A673 (cell line): ENCODE data around the gene INPP5F. TPM values are rescaled to one million over a fixed set of nuclear protein-coding genes. Genes with fewer than 3 reads are reported as not detected.

Source experiments
- BruUV-seq: library from RNA; stranded (reverse); fragments of 400-500 nt; replicated peaks from 2 replicates; lab custom pipeline; 2021; lab: Mats Ljungman, UMichigan
- CTCF ChIA-PET: fragments of 300-600 bp; sonication (Branson Sonifier 250); formaldehyde crosslinking; loops from one replicate; lab custom pipeline; 2022; ENCODE audit warnings: antibody characterized with exemption; lab: Charles Lee
- POLR2A ChIA-PET: fragments of 300-600 bp; sonication (Branson Sonifier 250); formaldehyde crosslinking; loops from one replicate; lab custom pipeline; 2022; ENCODE audit warnings: antibody characterized with exemption; ENCODE audit not compliant: low non-redundant PET; lab: Charles Lee
- DNase-seq: peaks from one replicate; pipeline ENCODE4 v3.0.0-alpha.2; 2015; ENCODE audit warnings: low spot score
- H3K27ac ChIP-seq: fragments of 200-600 bp; sonication (generic); 2 replicates; pipeline ENCODE4 v1.5.1; 2016; ENCODE audit warnings: mixed run types, low read depth, mild to moderate bottlenecking, mixed read lengths, antibody characterized with exemption, low read length; ENCODE audit not compliant: poor library complexity, severe bottlenecking
- H3K27me3 ChIP-seq: fragments of 200-600 bp; sonication (generic); replicated peaks from 2 replicates; pipeline ENCODE4 v1.6.1; 2017; ENCODE audit warnings: mixed run types, low read depth, mild to moderate bottlenecking, mixed read lengths, antibody characterized with exemption, low read length; ENCODE audit not compliant: insufficient read depth, poor library complexity
- H3K36me3 ChIP-seq: fragments of 200-600 bp; sonication (generic); 2 replicates; pipeline ENCODE4 v1.6.1; 2016; ENCODE audit warnings: mixed run types, mild to moderate bottlenecking, mixed read lengths, antibody characterized with exemption, low read length; ENCODE audit not compliant: insufficient read depth, poor library complexity, severe bottlenecking
- H3K4me1 ChIP-seq: fragments of 200-600 bp; sonication (generic); 2 replicates; pipeline ENCODE4 v1.6.1; 2017; ENCODE audit warnings: mixed run types, mild to moderate bottlenecking, mixed read lengths, antibody characterized with exemption, low read length; ENCODE audit not compliant: insufficient read depth, poor library complexity, severe bottlenecking
- H3K4me3 ChIP-seq: fragments of 200-600 bp; sonication (generic); 2 replicates; pipeline ENCODE4 v1.5.1; 2016; ENCODE audit warnings: low read depth, mixed run types, mild to moderate bottlenecking, mixed read lengths, low read length; ENCODE audit not compliant: poor library complexity, severe bottlenecking
- H3K9me3 ChIP-seq: fragments of 200-600 bp; sonication (generic); 2 replicates; pipeline ENCODE4 v1.6.1; 2016; ENCODE audit warnings: mixed run types, low read depth, mild to moderate bottlenecking, mixed read lengths, antibody characterized with exemption, low read length; ENCODE audit not compliant: poor library complexity, severe bottlenecking
- EZH2 ChIP-seq: fragments of 200-600 bp; sonication (generic); IDR thresholded peaks from 2 replicates; pipeline ENCODE4 v1.6.1; 2017; ENCODE audit warnings: borderline replicate concordance, low read depth, mild to moderate bottlenecking, mixed read lengths, antibody characterized with exemption, low read length; ENCODE audit not compliant: poor library complexity, severe bottlenecking
- intact Hi-C: fragments of 100-400 bp; cut with micrococcal nuclease; formaldehyde crosslinking; loops from one replicate; pipeline ENCODE4 v1.10.0; 2022; ENCODE audit not compliant: unreplicated experiment
- total RNA-seq: library from RNA; stranded (reverse); gene quantifications from 2 replicates; pipeline ENCODE4 v1.2.3, GENCODE V29; 2021
- TF ChIP-seq, protein P1 (sequence below): fragments of 300-800, 200-600 bp; sonication (generic); conservative IDR thresholded peaks from 2 replicates; pipeline ENCODE4 v1.5.1; 2017; ENCODE audit warnings: low read depth, mild to moderate bottlenecking, antibody characterized with exemption, low read length, moderate library complexity, mixed read lengths

INPP5F gene
- total RNA-seq, 1 experiment from 2014 or later = 22.0 TPM

GRCh38 chr10:119815671-119816070, 89.8 kb downstream of the INPP5F start:
- DNase-seq = no peak
- Histone ChIP-seq H3K36me3 (peaks cover 4% of the 10 kb centered on the region), H3K4me1 (peaks cover 6% of the 10 kb centered on the region), H3K27ac (no peak overlapping the region), H3K27me3 (no peaks in the 10 kb centered on the region), H3K4me3 (no peak overlapping the region), H3K9me3 (no peaks in the 10 kb centered on the region)
- ChIA-PET POLR2A (no interaction called here), CTCF (no interaction called here)
- no peak for TF ChIP-seq EZH2
- TF ChIP-seq, protein P1, sequence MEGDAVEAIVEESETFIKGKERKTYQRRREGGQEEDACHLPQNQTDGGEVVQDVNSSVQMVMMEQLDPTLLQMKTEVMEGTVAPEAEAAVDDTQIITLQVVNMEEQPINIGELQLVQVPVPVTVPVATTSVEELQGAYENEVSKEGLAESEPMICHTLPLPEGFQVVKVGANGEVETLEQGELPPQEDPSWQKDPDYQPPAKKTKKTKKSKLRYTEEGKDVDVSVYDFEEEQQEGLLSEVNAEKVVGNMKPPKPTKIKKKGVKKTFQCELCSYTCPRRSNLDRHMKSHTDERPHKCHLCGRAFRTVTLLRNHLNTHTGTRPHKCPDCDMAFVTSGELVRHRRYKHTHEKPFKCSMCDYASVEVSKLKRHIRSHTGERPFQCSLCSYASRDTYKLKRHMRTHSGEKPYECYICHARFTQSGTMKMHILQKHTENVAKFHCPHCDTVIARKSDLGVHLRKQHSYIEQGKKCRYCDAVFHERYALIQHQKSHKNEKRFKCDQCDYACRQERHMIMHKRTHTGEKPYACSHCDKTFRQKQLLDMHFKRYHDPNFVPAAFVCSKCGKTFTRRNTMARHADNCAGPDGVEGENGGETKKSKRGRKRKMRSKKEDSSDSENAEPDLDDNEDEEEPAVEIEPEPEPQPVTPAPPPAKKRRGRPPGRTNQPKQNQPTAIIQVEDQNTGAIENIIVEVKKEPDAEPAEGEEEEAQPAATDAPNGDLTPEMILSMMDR = no peak
- intact Hi-C loops = no loop called here
- BruUV-seq = no TSS peak

DNA sequence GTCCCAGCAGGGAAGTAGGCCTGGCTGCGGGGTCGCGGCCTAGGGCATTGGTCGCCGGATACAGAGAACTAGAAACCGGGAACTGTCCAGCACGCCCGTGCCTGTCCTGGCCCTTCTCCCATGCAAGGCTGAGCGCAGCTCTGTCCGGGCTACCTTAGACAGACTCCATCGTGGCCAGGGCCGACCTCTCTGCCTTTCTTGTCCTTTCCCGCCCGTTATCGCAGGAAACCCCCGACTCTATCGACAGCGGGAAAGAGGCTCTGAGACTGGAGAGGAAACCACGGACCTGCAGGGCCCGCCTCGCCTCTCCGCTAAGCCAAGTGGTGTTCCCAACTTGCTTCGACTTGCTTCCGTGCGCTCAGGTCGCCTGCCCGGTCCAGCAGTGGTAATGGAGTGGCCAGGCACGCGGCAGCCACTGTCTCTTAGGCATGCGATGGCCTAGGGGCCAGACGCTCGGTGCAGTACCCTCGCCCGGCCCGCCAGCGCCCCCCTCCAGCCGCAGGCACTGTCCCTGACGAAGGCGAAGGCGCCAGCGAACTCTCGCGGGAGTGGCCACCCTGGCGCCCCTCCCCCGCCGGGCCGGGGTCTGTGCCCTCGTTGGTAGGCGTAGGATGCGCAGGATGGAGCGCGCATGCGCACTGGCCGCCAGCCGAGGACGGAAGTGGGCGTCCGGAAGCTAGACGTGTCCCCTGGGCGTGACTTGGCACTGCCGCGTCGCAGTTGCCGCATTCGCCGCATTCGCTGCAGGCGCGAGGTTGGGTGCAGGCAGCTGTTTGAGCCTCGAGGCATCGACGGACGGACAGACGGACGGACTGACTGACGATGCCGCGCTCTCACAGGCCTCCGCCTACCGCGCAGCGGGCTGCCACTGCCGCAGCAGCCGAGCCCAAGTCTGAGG, 92.4 kb downstream of the INPP5F start:
- Histone ChIP-seq H3K27ac (no peak overlapping the region), H3K9me3 (no peaks in the 10 kb centered on the region), H3K36me3 (peaks cover 4% of the 10 kb centered on the region), H3K4me1 (no peaks in the 10 kb centered on the region), H3K4me3 (no peak overlapping the region), H3K27me3 (no peaks in the 10 kb centered on the region)
- DNase-seq = no peak
- POLR2A ChIA-PET = interaction anchor here (0.5 kb wide), 1 partner anchor 694 kb away, joined by 4 read pairs; no protein-coding TSS in a partner anchor
- CTCF ChIA-PET = no interaction called here
- no TSS peak for BruUV-seq
- TF ChIP-seq, protein P1 = no peak
- no peak for TF ChIP-seq EZH2
- intact Hi-C loops = no loop called here

GRCh38 chr10:119818889-119819270, 93.0 kb downstream of the INPP5F start:
- H3K9me3 ChIP-seq = no peaks in the 10 kb centered on the region
- H3K27me3 ChIP-seq = no peaks in the 10 kb centered on the region
- ChIA-PET CTCF (no interaction called here), POLR2A (no interaction called here)
- no peak for DNase-seq
- intact Hi-C loops = no loop called here
- H3K36me3 ChIP-seq = peaks cover 4% of the 10 kb centered on the region
- no peak overlapping the region for H3K27ac ChIP-seq
- no peaks in the 10 kb centered on the region for H3K4me1 ChIP-seq
- BruUV-seq = no TSS peak
- H3K4me3 ChIP-seq = no peak overlapping the region
- TF ChIP-seq EZH2 = no peak
- TF ChIP-seq, protein P1 = no peak
